ENCODE measurements around the gene EMC8.
A peak's percentile ranks its signal among the peaks of the same experiment; 100 is the strongest.

The EMC8 gene

GRCh38 chr16:85803570-85803969 lies 4.2 kb upstream of the EMC8 start:
- Histone ChIP-seq H4K20me1 (ENCODE audit: insufficient read depth, low read length) (peaks cover 18% of the 10 kb centered on the region; the same call in 1 of the 2 replicates), H3K4me1 (ENCODE audit: low read length) (peaks cover 9% of the 10 kb centered on the region), H3K27me3 (ENCODE audit: low read depth, low read length) (no peaks in the 10 kb centered on the region), H2AFZ (ENCODE audit: low read depth, low read length) (no peak overlapping the region), H3K9ac (ENCODE audit: low read length) (no peak overlapping the region), H3K27ac (ENCODE audit: low read length) (no peak overlapping the region), H3K4me2 (ENCODE audit: low read length) (no peak overlapping the region), H3K4me3 (ENCODE audit: low read length) (no peak overlapping the region), H3K36me3 (replicated peaks; ENCODE audit: low read depth, low read length) (peaks cover 56% of the 10 kb centered on the region), H3K79me2 (ENCODE audit: low read length) (peaks cover 53% of the 10 kb centered on the region), H3K9me3 (ENCODE audit: insufficient read depth, low read length) (no peaks in the 10 kb centered on the region)
- no peak for TF ChIP-seq EZH2phosphoT487 (IDR thresholded peaks at IDR 0.05; ENCODE audit: low read depth)
- TF ChIP-seq, protein P1, sequence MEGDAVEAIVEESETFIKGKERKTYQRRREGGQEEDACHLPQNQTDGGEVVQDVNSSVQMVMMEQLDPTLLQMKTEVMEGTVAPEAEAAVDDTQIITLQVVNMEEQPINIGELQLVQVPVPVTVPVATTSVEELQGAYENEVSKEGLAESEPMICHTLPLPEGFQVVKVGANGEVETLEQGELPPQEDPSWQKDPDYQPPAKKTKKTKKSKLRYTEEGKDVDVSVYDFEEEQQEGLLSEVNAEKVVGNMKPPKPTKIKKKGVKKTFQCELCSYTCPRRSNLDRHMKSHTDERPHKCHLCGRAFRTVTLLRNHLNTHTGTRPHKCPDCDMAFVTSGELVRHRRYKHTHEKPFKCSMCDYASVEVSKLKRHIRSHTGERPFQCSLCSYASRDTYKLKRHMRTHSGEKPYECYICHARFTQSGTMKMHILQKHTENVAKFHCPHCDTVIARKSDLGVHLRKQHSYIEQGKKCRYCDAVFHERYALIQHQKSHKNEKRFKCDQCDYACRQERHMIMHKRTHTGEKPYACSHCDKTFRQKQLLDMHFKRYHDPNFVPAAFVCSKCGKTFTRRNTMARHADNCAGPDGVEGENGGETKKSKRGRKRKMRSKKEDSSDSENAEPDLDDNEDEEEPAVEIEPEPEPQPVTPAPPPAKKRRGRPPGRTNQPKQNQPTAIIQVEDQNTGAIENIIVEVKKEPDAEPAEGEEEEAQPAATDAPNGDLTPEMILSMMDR (IDR thresholded peaks at IDR 0.05; ENCODE audit: low read depth, low read length), result no peak

- Histone ChIP-seq H3K27ac (ENCODE audit: low read length) (peak overlapping the region; percentile 52), H3K4me1 (ENCODE audit: low read length) (peaks cover 17% of the 10 kb centered on the region), H3K4me2 (ENCODE audit: low read length) (peak overlapping the region; percentile 91), H4K20me1 (ENCODE audit: insufficient read depth, low read length) (peaks cover 22% of the 10 kb centered on the region; the same call in 1 of the 2 replicates), H3K9me3 (ENCODE audit: insufficient read depth, low read length) (no peaks in the 10 kb centered on the region), H3K9ac (ENCODE audit: low read length) (peak overlapping the region; percentile 87), H3K36me3 (replicated peaks; ENCODE audit: low read depth, low read length) (peaks cover 43% of the 10 kb centered on the region), H3K27me3 (ENCODE audit: low read depth, low read length) (no peaks in the 10 kb centered on the region), H2AFZ (ENCODE audit: low read depth, low read length) (no peak overlapping the region), H3K79me2 (ENCODE audit: low read length) (peaks cover 86% of the 10 kb centered on the region), H3K4me3 (ENCODE audit: low read length) (peak overlapping the region; percentile 91)
- no peak for TF ChIP-seq EZH2phosphoT487 (IDR thresholded peaks at IDR 0.05; ENCODE audit: low read depth)
- TF ChIP-seq, protein P1 (IDR thresholded peaks at IDR 0.05; ENCODE audit: low read depth, low read length), result no peak
Measured at GRCh38 chr16:85800321-85800669, 951 bp upstream of the EMC8 start.

DNA sequence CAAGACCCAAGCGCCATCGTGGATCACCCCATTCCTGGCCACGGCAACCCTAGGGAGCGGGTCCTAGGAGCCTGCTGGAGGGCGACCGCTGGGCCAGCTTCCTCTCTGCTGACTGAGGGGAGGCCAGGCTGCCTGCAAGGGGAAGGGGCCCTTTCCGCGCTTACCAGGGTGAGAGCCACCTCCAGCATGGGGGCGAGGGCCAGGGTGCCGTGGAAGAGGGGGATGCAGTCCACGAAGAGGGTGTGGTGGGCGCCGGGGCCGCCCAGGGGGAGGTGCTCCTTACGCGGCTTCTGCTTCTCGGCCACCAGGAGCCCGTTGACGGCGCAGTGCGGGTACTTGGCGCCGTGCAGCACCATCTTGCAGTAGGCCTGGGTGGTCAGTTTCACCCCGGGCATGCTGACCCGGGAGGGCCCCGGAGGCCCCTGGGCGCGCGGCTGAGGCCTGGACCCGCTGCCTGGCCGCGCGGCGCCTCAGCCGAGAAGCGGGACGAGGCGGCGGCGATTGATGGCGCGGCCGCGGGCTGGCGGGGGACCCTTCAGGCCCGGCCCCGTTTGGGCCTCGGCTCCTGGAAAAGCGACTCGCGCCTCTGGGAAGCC lies 345 bp downstream of the EMC8 start:
- TF ChIP-seq, protein P1 (IDR thresholded peaks at IDR 0.05; ENCODE audit: low read depth, low read length), result no peak
- no peak for TF ChIP-seq EZH2phosphoT487 (IDR thresholded peaks at IDR 0.05; ENCODE audit: low read depth)
- Histone ChIP-seq H4K20me1 (ENCODE audit: insufficient read depth, low read length) (peaks cover 22% of the 10 kb centered on the region), H3K36me3 (replicated peaks; ENCODE audit: low read depth, low read length) (peaks cover 45% of the 10 kb centered on the region), H3K27ac (ENCODE audit: low read length) (peak overlapping the region; percentile 3; the same call in 1 of the 2 replicates), H3K9ac (ENCODE audit: low read length) (peak overlapping the region; percentile 80), H3K27me3 (ENCODE audit: low read depth, low read length) (no peaks in the 10 kb centered on the region), H3K4me1 (ENCODE audit: low read length) (peaks cover 17% of the 10 kb centered on the region), H3K4me3 (ENCODE audit: low read length) (peak overlapping the region; percentile 91), H3K4me2 (ENCODE audit: low read length) (peak overlapping the region; percentile 100), H3K79me2 (ENCODE audit: low read length) (peaks cover 98% of the 10 kb centered on the region), H2AFZ (ENCODE audit: low read depth, low read length) (no peak overlapping the region), H3K9me3 (ENCODE audit: insufficient read depth, low read length) (no peaks in the 10 kb centered on the region)

- TF ChIP-seq EZH2phosphoT487 (IDR thresholded peaks at IDR 0.05; ENCODE audit: low read depth), result no peak
- TF ChIP-seq, protein P1 (IDR thresholded peaks at IDR 0.05; ENCODE audit: low read depth, low read length), result no peak
- Histone ChIP-seq H3K79me2 (ENCODE audit: low read length) (peaks cover 100% of the 10 kb centered on the region), H4K20me1 (ENCODE audit: insufficient read depth, low read length) (peaks cover 22% of the 10 kb centered on the region), H3K27me3 (ENCODE audit: low read depth, low read length) (no peaks in the 10 kb centered on the region), H3K36me3 (replicated peaks; ENCODE audit: low read depth, low read length) (peaks cover 43% of the 10 kb centered on the region), H2AFZ (ENCODE audit: low read depth, low read length) (no peak overlapping the region), H3K4me2 (ENCODE audit: low read length) (peak overlapping the region; percentile 100), H3K4me1 (ENCODE audit: low read length) (peaks cover 17% of the 10 kb centered on the region), H3K9ac (ENCODE audit: low read length) (peak overlapping the region; percentile 80), H3K27ac (ENCODE audit: low read length) (no peak overlapping the region), H3K9me3 (ENCODE audit: insufficient read depth, low read length) (no peaks in the 10 kb centered on the region), H3K4me3 (ENCODE audit: low read length) (peak overlapping the region; percentile 91)
Measured at GRCh38 chr16:85798283-85798776, 1.0 kb downstream of the EMC8 start.

All from OCI-LY3 (cell line).